Spleen (tissue), 13 donors: ENCODE data around the gene USP17L11. TPM values are rescaled to one million over a fixed set of nuclear protein-coding genes. Genes with fewer than 3 reads are reported as not detected.
A peak's percentile ranks its signal among the peaks of the same experiment; 100 is the strongest.
"Not testable (repeated sequence)": the region's sequence is repeated elsewhere in the genome, so short reads cannot be mapped to it uniquely, and the experiment has no call there.

ENCODE experiments used
- DNase-seq: peaks from one replicate; pipeline ENCODE4 v3.0.0-alpha.2; 2020
- H3K27ac ChIP-seq, 8 donors: fragments of 200-600 bp; sonication (generic) in 7 of 8; 1 replicate in 4 of 8; 2 replicates in 4 of 8; pipeline versions ENCODE4 v1.5.0 to v1.8.0; 2016 to 2021; ENCODE audit warnings: inconsistent platforms in 4 of 8, mild to moderate bottlenecking in 4 of 8, moderate library complexity in 1 of 8
- H3K27me3 ChIP-seq, 7 donors: fragments of 200-600 bp; sonication (generic) in 6 of 7; replicated peaks in 1 of 7; 1 replicate in 4 of 7; 2 replicates in 3 of 7; pipeline versions ENCODE4 v1.5.0 to v1.8.0; 2016 to 2021; ENCODE audit warnings: inconsistent platforms in 3 of 7, mild to moderate bottlenecking in 1 of 7
- H3K36me3 ChIP-seq, 6 donors: fragments of 200-600 bp; sonication (generic) in 5 of 6; 1 replicate in 4 of 6; 2 replicates in 2 of 6; pipeline versions ENCODE4 v1.5.0 to v1.8.0; 2016 to 2021; ENCODE audit warnings: inconsistent platforms in 2 of 6
- H3K4me1 ChIP-seq, 6 donors: fragments of 200-600 bp; sonication (generic) in 5 of 6; 1 replicate in 3 of 6; 2 replicates in 3 of 6; pipeline versions ENCODE4 v1.5.0 to v1.8.0; 2016 to 2021; ENCODE audit warnings: inconsistent platforms in 3 of 6
- H3K4me3 ChIP-seq, 8 donors: fragments of 200-600 bp; sonication (generic) in 7 of 8; 1 replicate in 4 of 8; 2 replicates in 4 of 8; pipeline versions ENCODE4 v1.5.0 to v1.8.0; 2016 to 2021; ENCODE audit warnings: inconsistent platforms in 4 of 8, mild to moderate bottlenecking in 4 of 8, moderate library complexity in 2 of 8
- H3K9me3 ChIP-seq, 8 donors: fragments of 200-600 bp; sonication (generic) in 7 of 8; 1 replicate in 4 of 8; 2 replicates in 4 of 8; pipeline versions ENCODE4 v1.5.0 to v1.8.0; 2016 to 2021; ENCODE audit warnings: inconsistent platforms in 4 of 8
- WGBS, 5 donors: extraction: QIAGEN DNeasy Blood & Tissue Kit in 3 of 5; methylation state at CpG; one replicate each; pipeline versions ENCODE4 v1.1.5 to v1.1.7; 2013 to 2018; 5-methylcytosine and 5-hydroxymethylcytosine counted together
- intact Hi-C: fragments of 100-400 bp; cut with DNase I; formaldehyde crosslinking; loops from one replicate; pipeline ENCODE4 v1.15.0; 2023; ENCODE audit warnings: low total_unique reads
- long read RNA-seq, 2 donors: transcript quantifications; one replicate each; lab custom pipeline, GENCODE V29; 2026
- polyA plus RNA-seq, 3 donors: library from polyadenylated mRNA; stranded (reverse); fragments of 200-250 nt; gene quantifications; one replicate each; pipeline ENCODE4 v1.2.1, GENCODE V29; 2013
- total RNA-seq, 7 donors: library from RNA; depleted of rRNA in 3 of 7; stranded (reverse); fragments of >200 nt in 3 of 7; fragmentation: NEBNext Ultra II Directional in 4 of 7; extraction: Animal tissue kit (Norgen Biotek cat#: 25700) in 4 of 7; gene quantifications; one replicate each; pipeline versions ENCODE4 v1.1.0 to v1.2.1, GENCODE V29; 2016 to 2021
- donor health status: healthy with polysubstance abuse.
- donor health status: DM: no; HTN: no; CAD: no; lungs with moderate emphysema.
- donor health status: DM: no; HTN: no; CAD: no.
- donor health status: Bipolar disorder and iron deficiency.
- donor health status: healthy.
- donor health status: DM: no; HTN: no; CAD: no.
- donor health status: DM: yes; HTN: yes; CAD: no.

Gene USP17L11, protein sequence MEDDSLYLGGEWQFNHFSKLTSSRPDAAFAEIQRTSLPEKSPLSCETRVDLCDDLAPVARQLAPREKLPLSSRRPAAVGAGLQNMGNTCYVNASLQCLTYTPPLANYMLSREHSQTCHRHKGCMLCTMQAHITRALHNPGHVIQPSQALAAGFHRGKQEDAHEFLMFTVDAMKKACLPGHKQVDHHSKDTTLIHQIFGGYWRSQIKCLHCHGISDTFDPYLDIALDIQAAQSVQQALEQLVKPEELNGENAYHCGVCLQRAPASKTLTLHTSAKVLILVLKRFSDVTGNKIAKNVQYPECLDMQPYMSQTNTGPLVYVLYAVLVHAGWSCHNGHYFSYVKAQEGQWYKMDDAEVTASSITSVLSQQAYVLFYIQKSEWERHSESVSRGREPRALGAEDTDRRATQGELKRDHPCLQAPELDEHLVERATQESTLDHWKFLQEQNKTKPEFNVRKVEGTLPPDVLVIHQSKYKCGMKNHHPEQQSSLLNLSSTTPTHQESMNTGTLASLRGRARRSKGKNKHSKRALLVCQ
- total RNA-seq: not detected
- polyA plus RNA-seq: not detected
- long read RNA-seq, donor 1: 0 reads
- long read RNA-seq, donor 2: 0 reads

DNA sequence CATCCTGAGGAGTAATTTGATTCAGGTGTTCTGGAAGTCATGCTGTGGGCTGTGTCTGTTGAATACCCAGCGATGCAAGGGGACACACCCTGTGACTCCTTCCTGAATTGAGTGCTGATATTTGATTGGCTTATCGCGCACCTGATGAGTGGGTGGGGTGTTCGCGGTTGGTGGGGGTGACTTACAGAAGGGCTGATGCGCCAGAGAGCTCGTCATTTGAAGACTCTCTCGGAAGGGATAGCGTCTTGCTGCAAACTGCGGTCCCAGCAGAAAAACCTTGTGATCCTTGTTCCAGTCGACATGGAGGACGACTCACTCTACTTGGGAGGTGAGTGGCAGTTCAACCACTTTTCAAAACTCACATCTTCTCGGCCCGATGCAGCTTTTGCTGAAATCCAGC lies at the start of gene USP17L11:
TSS of gene USP17L11 (plus strand) at position 301 of the 400 bp plus-strand sequence. CDS start at position 301, 0 bp downstream.
- H3K4me1 ChIP-seq, intact Hi-C loops, DNase-seq, H3K27ac ChIP-seq, H3K27me3 ChIP-seq, H3K9me3 ChIP-seq, H3K36me3 ChIP-seq, H3K4me3 ChIP-seq: not testable (repeated sequence)
- 94% methylated on average over 10 of the region's 14 CpGs; no CpG with 5 or more reads in 4 of the 5 donors for WGBS, 5 donors

DNA sequence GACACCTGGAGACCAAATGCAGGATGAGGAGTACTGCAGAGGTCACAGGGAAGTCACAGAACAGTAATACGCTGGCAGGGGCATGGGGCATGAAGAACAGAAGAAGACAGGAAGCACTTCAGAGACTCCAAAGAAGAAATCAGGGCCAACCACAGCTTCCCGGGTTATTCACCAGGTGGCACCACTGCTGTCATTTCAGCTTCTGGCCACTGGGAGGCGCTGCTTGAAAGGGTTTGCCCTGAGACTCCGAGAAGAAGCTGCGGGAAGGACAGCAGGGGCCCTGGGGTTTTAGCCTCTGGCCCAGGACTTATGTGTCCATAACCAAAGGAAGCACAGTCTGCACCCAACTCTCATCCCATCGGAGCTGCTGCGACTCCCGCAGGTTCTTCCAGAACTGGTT lies 49.2 kb upstream of the USP17L11 start:
- H3K27me3 ChIP-seq, H3K4me1 ChIP-seq, H3K27ac ChIP-seq, DNase-seq, H3K36me3 ChIP-seq, intact Hi-C loops, H3K4me3 ChIP-seq, H3K9me3 ChIP-seq: not testable (repeated sequence)
- WGBS, 5 donors: 0 to 23% methylated on average over 2 to 8 of the region's 8 CpGs; no CpG with 5 or more reads in 3 of the 5 donors

DNA sequence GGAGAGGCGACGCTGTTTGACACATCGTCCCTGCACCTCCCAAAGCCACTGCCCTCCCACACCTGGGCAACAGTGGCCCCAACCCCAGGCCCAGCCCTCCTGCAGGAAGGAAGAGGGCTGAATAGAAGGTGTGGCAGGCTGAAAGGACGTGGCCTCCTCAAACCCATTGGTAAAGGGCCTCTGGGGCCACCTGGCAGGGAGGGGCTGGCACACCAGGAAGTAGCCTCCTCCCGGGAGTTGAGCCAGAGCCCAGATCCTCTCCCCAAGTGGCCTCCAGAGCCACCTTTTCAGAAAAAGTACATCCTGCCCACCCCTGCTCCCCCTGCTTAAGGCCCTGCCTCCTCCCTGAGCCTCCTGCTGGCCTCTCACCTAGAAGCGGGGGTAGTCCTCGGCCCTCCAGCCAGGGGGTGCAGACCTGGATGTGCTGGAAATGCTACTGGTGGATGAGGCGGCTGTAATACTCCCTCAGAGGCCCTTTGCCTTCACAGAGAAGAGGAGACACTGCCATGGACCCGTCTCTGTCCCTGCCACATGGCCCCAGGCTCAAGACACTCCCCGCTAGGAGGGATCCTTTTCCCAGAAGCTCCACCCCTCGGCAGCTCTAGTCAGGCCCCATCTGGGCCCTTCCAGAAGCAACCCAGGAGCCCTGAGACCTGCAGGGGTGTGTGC lies 45.3 kb upstream of the USP17L11 start, which contains the start of gene FAM90A26:
TSS of gene FAM90A26 (plus strand) at position 619 of the 669 bp plus-strand sequence. CDS start 2,764 bp downstream, outside the sequence.
- H3K4me1 ChIP-seq, intact Hi-C loops, H3K27me3 ChIP-seq, H3K27ac ChIP-seq, H3K36me3 ChIP-seq, DNase-seq, H3K9me3 ChIP-seq, H3K4me3 ChIP-seq: not testable (repeated sequence)
- 69 to 74% methylated on average over 4 to 10 of the region's 11 CpGs; no CpG with 5 or more reads in 3 of the 5 donors for WGBS, 5 donors

DNA sequence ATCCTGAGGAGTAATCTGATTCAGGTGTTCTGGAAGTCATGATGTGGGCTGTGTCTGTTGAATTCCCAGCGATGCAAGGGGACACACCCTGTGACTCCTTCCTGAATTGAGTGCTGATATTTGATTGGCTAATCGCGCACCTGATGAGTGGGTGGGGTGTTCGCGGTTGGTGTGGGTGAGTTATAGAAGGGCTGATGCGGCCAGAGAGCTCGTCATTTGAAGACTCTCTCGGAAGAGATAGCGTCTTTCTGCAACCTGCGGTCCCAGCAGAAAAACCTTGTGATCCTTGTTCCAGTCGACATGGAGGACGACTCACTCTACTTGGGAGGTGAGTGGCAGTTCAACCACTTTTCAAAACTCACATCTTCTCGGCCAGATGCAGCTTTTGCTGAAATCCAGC lies 4.8 kb upstream of the USP17L11 start, which contains the start of gene USP17L10:
TSS of gene USP17L10 (plus strand) at position 301 of the 400 bp plus-strand sequence. CDS start at position 301, 0 bp downstream.
- 89% methylated on average over 12 of the region's 13 CpGs; no CpG with 5 or more reads in 4 of the 5 donors for WGBS, 5 donors
- H3K27me3 ChIP-seq, H3K4me3 ChIP-seq, intact Hi-C loops, H3K27ac ChIP-seq, DNase-seq, H3K9me3 ChIP-seq, H3K36me3 ChIP-seq, H3K4me1 ChIP-seq: not testable (repeated sequence)

DNA sequence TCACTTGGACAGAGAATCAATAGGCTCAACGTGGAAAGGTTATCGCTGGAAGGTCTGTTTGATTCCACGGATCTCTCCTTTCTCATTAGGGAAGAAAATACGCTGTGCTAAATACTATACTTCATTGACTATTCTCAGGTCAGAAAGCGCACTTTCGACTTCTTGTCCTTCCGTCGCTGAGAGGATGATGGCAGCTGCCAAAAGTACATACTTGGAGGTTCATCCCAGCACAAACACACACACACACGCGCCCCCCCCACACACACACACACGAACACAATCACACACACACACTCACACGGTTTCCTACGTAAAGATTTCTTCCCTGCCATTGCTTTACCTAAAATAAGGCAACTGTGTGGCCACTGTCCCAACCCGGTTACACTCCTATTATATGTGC lies 504 bp upstream of the USP17L11 start:
- WGBS, 5 donors: 78 to 86% (median 81%) methylated on average over 9 to 11 of the region's 14 CpGs
- H3K27ac ChIP-seq, intact Hi-C loops, H3K36me3 ChIP-seq, H3K9me3 ChIP-seq, H3K4me1 ChIP-seq, H3K4me3 ChIP-seq, H3K27me3 ChIP-seq: not testable (repeated sequence)
- peak; percentile 41 for DNase-seq

DNA sequence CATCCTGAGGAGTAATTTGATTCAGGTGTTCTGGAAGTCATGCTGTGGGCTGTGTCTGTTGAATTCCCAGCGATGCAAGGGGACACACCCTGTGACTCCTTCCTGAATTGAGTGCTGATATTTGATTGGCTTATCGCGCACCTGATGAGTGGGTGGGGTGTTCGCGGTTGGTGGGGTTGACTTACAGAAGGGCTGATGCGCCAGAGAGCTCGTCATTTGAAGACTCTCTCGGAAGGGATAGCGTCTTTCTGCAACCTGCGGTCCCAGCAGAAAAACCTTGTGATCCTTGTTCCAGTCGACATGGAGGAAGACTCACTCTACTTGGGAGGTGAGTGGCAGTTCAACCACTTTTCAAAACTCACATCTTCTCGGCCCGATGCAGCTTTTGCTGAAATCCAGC lies 4.6 kb downstream of the USP17L11 start, which contains the start of gene USP17L12:
TSS of gene USP17L12 (plus strand) at position 301 of the 400 bp plus-strand sequence. CDS start at position 301, 0 bp downstream.
- intact Hi-C loops, H3K27me3 ChIP-seq, H3K4me1 ChIP-seq, DNase-seq, H3K4me3 ChIP-seq, H3K36me3 ChIP-seq, H3K9me3 ChIP-seq, H3K27ac ChIP-seq: not testable (repeated sequence)
- WGBS, 5 donors: no CpG with 5 or more reads among the region's 13 CpGs

DNA sequence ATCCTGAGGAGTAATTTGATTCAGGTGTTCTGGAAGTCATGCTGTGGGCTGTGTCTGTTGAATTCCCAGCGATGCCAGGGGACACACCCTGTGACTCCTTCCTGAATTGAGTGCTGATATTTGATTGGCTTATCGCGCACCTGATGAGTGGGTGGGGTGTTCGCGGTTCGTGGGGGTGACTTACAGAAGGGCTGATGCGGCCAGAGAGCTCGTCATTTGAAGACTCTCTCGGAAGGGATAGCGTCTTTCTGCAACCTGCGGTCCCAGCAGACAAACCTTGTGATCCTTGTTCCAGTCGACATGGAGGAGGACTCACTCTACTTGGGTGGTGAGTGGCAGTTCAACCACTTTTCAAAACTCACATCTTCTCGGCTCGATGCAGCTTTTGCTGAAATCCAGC lies 9.4 kb downstream of the USP17L11 start, which contains the start of gene USP17L13:
TSS of gene USP17L13 (plus strand) at position 301 of the 400 bp plus-strand sequence. CDS start at position 301, 0 bp downstream.
- intact Hi-C loops, DNase-seq, H3K27ac ChIP-seq, H3K4me1 ChIP-seq, H3K9me3 ChIP-seq, H3K4me3 ChIP-seq, H3K36me3 ChIP-seq, H3K27me3 ChIP-seq: not testable (repeated sequence)
- no CpG with 5 or more reads among the region's 14 CpGs for WGBS, 5 donors

DNA sequence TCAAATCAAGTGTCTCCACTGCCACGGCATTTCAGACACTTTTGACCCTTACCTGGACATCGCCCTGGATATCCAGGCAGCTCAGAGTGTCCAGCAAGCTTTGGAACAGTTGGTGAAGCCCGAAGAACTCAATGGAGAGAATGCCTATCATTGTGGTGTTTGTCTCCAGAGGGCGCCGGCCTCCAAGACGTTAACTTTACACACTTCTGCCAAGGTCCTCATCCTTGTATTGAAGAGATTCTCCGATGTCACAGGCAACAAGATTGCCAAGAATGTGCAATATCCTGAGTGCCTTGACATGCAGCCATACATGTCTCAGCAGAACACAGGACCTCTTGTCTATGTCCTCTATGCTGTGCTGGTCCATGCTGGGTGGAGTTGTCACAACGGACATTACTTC lies 15.0 kb downstream of the USP17L11 start:
- H3K9me3 ChIP-seq, H3K27ac ChIP-seq, intact Hi-C loops, H3K36me3 ChIP-seq, H3K27me3 ChIP-seq, H3K4me3 ChIP-seq, H3K4me1 ChIP-seq: not testable (repeated sequence)
- WGBS, 5 donors: 81 to 96% (median 89%) methylated on average over 4 to 6 of the region's 8 CpGs
- DNase-seq: peak; percentile 65

DNA sequence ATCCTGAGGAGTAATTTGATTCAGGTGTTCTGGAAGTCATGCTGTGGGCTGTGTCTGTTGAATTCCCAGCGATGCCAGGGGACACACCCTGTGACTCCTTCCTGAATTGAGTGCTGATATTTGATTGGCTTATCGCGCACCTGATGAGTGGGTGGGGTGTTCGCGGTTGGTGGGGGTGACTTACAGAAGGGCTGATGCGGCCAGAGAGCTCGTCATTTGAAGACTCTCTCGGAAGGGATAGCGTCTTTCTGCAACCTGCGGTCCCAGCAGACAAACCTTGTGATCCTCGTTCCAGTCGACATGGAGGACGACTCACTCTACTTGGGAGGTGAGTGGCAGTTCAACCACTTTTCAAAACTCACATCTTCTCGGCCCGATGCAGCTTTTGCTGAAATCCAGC lies 18.9 kb downstream of the USP17L11 start, which contains the start of gene USP17L15:
TSS of gene USP17L15 (plus strand) at position 301 of the 400 bp plus-strand sequence. CDS start at position 301, 0 bp downstream.
- H3K27me3 ChIP-seq, H3K27ac ChIP-seq, DNase-seq, H3K4me3 ChIP-seq, H3K36me3 ChIP-seq, H3K9me3 ChIP-seq, intact Hi-C loops, H3K4me1 ChIP-seq: not testable (repeated sequence)
- no CpG with 5 or more reads among the region's 15 CpGs for WGBS, 5 donors

DNA sequence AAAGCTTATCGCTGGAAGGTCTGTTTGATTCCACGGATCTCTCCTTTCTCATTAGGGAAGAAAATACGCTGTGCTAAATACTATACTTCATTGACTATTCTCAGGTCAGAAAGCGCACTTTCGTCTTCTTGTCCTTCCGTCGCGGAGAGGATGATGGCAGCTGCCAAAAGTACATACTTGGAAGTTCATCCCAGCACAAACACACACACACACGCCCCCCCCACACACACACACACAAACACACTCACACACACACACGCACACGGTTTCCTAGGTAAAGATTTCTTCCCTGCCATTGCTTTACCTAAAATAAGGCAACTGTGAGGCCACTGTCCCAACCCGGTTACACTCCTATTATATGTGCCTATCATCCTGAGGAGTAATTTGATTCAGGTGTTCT lies 23.3 kb downstream of the USP17L11 start:
- H3K27ac ChIP-seq, H3K27me3 ChIP-seq, H3K4me3 ChIP-seq, H3K4me1 ChIP-seq, H3K9me3 ChIP-seq, intact Hi-C loops, H3K36me3 ChIP-seq: not testable (repeated sequence)
- 77 to 87% (median 85%) methylated on average over 8 to 11 of the region's 12 CpGs; no CpG with 5 or more reads in 2 of the 5 donors for WGBS, 5 donors
- DNase-seq: peak; percentile 66
